Measurements from ENCODE around the gene TMC1.

GRCh38 chr9:72883875-72884274 is 362.5 kb downstream of the TMC1 start:
- TF ChIP-seq CTCF (IDR thresholded peaks at IDR 0.05) (no peak), EP300 (IDR thresholded peaks at IDR 0.05) (no peak), POLR2A (IDR thresholded peaks at IDR 0.05) (no peak), POLR2AphosphoS5 (IDR thresholded peaks at IDR 0.05) (no peak)

Measured in suprapubic skin (tissue), 4 donors.